HUDEP-2 (cell line): ENCODE results near the gene TTC34.

Experiments used
- DNase-seq, 76 experiments: peaks; one replicate each; lab custom pipeline; 2025; ENCODE audit not compliant: unreplicated experiment in 76 of 76; lab: John Stamatoyannopoulos, UW

Gene TTC34

DNA sequence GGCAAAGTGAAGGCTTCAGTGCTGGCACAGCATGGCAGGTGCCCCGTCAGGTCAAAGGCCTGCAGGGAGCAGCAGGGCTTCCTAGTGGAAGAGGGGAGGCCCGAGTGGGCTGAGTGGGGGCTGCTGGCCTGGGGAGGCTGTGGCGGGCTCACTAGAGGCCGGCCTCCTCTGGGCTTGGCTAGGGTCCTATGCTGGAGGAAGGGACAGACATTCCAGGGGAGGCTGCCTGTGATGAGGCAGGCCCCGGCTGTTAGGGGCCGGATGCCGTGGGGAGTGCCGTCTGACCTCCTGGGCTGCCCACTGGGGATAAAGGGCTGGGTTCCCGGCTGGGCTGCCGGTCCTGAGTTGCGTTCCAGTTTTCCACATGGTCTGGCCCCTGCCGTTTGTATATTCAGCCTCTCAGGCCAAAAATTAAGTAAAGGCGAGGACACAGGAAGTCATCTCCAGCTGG lies 193.8 kb downstream of the TTC34 start:
- DNase-seq = no peak

DNA sequence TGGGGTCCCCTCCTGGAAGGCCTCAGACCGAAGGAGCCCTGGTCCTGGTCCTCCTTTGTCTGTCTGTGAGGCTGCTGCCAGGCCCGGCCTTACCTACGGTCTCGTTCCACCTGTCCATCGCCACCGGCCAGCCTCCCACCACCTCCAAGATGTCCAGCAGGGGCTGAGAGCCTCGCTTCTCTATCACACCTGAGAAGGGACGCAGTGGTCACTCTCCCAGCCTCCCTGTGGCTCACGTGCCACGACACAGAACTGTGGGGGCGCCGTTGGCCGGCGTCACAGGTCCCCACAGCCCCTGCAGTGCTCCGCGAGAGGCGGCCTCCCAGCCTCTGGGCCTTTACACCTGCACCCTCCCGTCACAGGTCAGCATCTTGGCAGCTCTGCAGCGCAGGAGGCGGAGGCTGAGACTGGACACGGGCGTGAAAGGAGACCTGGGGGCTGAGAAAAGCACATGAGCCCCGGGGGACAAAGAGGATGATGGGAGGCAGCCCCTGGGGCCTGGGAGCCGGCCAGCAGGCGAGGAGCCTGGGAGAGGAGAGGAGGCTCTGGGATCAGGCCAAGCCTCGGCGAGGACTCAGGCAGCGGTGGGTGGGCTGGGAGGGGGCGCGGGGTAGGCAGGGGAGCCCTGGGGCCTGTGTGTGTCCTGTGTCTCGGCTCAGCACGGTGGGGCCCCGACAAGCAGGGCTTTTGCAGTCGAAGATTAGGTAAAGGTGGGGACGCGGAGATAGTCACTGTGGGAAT lies 194.4 kb downstream of the TTC34 start:
- no peak for DNase-seq

DNA sequence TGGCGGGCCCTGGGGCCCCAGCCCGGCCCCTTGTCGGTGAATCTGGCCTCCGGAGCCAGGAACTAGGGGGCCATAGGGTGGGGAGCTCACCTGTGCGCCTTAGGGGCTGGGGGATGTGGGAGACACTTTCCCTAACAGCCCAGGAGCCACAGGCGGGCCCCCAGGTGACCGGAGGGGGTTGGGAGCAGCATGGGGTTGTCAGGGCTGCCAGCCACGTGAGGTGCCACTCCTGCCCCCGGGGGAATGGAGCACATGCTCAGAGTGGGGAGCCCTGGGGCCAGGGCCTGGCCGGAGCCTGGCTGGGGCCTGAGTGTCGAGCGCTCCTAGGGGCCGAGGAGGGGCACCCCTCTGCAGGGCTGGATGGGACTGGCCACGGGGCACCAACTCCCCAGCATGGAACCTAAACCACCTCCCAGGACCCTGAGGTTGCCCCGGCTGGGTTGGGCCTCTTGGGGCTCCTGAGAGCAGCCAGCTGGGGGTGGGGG lies 195.1 kb downstream of the TTC34 start:
- DNase-seq = no peak

DNA sequence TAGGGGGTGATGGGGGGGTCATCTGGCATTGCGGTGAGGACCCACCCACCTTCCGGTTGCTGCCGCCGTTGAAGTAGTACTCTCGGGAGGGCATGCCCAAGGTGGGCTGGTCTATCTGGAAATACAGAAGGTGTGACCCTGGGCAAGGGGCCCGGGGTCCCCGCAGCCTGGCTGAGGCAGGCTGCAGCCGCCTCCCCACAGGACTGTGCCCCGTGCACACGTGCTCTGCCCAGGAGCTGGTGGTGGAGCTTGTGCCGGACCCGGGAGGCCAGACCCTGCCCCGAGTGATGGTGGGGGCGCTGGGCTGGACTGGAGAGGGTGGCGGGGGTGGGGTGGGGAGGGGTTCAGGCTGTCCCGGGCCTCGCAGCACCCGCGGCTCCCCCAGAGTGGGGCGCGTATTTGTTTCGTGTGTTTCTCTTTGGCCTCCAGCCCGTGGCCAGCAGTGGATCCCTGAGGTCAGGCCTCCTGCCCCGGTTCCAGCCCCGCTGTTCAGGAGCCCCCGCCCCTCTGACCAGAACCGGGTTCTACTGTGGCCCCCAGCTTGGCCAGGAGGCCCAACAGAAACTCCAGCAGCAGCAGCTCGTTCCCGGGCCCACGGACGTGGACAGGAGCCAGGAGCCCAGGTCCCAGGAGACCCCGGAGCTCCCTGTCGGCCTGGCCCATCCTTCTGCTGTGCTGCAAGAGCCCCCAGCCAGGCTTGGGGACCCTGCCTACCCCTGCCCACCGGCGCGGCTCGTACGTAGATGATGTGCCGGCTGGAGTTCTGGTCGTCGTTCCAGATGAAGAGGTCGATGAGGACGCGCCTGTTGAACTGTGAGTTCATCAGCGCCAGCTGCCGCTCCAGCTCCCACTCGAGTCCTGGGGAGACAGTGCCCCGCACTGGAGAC lies 195.7 kb downstream of the TTC34 start:
- no peak for DNase-seq

DNA sequence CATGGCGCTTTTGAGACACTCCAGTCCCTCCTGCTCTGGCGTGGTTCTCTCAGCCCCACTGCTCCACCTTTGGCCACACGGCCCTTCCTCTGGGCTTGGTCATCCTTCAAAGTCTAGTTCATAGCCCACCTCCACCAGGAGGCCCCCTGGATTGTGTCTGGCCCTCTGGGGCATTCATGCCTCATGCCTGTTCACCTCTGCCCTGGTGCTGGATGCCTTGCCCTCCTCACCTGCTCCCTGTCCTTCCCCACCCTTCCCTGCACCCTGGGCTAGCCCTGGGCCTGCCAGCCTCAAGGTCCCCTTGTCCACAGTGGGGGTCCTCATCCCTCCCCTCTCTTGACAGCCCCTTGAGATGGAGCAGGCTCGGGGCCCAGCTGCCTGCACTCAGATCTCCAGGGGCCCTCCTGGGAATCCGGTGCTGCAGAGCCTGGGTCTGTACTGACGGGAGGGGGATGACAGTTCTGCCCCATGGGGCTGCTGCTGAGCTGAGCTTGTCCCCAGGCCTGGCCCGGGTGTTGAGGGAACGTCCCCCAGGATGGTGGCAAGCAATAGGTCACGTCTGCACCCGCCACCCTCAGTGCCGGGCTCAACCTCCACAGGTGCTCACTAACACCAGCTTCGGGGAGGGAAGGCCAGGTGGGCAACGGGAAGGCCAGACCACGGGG lies 196.5 kb downstream of the TTC34 start:
- no peak for DNase-seq

DNA sequence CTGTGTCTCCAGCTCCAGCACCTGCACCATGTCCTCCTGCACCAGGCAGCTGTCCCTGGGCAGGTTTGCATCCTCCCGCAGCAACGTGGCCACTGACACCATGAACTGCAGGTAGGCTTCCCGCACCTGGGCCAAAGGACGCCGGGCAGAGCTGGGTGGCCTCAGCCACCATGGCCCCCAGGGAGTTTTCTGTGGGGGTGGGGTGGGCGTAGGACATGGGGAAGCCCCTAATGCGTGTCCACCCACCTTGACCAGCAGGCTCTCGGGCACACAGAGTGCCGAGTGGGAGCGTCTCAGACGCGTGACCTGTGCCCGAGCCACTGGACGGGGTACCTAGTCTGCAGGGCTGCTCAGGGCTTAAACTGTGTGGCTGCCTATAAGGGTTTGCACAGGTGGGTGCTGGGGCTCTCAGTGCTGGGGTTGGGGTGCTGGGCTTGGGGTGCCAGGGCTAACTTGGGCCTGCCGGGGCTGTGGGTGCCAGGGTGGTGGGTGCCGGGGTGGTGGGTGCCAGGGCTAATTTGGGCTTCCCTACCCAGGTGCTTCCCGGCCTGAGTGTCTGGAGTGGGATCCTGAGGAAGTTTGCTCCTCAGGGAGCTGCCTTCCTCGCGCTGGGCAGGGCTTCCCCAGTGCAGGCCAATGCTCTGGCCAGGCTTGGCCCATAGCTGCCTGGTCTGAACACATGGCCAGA lies 197.2 kb downstream of the TTC34 start:
- DNase-seq = no peak

DNA sequence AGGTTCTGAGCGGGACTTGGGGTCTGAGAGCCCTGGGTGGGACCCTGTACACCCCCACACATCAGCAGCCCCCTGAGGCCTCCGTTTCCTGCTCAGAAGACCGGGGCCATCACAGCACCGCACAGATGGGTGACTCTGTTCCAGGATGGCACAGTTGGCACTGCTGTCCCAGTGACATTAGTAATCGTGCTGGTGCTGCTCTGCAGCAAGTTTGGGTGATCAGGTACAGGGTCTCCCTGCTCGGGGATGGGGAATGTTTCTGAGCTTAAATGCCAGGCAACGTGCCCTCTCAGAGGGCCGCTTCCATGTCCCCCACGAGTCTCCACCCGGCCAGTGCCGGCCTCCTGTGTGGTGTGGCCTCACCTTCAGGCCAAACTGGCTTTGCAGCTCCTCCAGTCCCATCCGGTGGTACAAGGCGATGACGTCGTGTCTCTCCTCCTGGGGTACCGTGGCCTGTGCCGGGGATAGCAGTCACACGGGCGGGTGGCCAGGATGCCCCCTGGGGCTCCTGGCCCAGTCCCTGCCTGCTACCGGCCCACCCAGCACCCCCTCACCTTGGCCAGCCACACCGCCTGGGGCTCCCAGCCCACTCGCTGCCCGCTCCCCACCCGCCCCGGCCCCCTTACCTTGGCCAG lies 197.9 kb downstream of the TTC34 start:
- no peak for DNase-seq

DNA sequence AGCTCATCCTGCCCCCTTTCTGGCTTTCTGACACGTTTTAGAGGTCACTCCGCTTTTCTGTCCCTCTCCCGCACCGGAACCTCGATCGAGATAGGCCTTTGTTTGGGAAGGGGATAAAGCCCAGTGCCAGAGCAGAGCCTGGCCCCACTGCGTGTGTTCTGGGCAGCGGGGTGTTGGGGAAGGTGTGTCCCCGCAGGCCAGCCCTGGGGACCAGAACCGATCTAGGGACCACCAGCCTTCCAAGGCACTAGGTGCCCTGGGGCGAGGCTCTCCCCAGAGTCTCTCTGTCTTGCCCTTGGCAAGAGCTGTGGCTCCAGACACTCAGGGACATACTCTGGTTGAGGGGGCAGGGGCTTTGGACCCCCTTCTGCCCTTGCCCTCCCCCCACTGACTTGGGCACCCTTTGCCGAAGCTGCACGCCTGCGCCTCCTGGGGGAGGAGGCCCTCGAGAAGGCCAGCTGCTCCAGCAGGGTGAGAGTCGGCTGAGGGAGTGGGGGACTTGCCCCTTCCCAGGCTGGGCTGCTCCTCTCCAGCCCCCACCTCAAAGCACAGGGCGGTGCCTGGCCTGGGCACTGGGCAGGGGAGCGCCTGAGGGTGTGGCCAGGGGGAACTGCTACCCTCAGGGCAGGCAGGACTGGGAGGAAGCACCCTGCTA lies 198.5 kb downstream of the TTC34 start:
- DNase-seq = no peak

DNA sequence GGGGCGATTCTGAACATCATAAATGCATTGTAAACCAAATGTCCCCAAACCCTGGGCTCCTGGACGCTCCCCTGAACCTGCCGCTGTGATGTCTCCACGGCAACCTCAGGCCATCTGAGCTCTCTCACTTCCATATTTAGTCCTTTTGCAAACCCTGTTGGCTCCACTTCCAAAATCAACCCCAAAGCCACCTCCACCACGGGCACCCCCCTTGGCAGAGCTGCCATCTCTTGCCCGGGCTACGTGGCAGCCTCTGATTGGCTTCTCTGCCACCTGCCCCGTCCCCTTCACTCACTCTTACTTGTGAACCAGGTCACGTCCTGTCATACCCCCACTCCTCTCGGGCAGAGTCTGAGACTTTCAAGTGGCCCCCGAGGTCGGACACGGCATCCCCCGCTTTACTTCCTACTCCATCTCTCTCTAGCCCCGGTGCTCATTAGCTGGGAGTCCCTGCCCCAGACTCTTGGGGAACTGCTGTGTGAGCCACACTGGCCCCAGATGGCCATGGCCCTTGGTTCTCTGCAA lies 199.1 kb downstream of the TTC34 start:
- no peak for DNase-seq

DNA sequence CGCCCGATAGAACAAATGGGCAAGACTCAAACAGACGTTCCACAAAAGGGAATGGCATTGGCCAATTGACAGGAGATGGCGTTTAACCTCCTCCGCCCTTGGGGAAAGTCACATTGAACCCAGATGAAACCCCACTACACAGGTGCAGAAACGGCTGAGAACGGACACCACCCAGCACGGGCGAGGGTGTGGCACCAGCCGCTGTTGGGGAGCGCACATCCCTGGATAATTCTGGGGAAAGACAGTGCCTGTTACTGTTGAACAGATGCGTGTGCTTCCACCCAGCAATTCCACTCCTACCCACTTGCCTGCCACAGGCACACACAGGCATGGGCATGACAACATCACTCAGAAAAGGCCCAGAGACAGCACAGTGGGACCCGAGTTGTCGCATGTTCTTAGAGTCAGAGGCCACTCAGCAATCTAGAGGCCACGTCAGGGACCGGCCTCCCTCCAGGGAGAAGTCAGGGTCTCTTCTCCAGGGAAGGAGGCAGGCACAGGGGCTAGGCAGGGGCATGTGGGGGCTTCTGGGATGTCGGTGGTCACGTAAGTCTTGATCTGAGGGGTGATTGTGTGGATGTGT lies 199.7 kb downstream of the TTC34 start:
- no peak for DNase-seq

DNA sequence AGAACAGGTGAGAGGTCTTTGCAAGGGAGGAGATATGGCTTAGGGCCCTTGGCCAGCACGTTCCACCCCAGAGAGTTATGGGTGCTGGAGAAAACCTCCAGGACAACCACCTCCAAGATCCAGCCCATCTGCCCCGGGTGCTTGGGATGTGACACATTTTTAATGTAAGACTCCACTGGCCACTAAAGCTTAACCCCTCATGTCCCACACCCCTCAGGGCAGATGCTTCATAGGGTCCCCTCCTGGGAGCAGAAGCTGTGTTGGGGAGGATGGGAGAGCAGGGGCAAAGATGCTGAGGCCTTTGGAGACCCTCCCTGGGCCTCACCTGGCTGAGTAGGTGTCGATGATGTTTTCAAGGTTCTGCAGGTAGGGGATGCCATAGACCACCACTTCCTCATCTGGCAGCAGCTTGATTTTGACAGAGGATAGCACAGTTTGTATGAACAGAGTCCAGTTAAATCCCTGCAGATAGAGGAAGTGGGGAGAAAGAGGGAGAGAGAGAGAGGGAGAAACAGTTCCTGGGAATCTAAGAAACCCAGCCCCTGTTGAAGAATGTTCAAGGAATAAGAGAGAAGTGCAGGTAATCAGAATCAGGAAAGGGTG lies 203.1 kb downstream of the TTC34 start:
- no peak for DNase-seq

DNA sequence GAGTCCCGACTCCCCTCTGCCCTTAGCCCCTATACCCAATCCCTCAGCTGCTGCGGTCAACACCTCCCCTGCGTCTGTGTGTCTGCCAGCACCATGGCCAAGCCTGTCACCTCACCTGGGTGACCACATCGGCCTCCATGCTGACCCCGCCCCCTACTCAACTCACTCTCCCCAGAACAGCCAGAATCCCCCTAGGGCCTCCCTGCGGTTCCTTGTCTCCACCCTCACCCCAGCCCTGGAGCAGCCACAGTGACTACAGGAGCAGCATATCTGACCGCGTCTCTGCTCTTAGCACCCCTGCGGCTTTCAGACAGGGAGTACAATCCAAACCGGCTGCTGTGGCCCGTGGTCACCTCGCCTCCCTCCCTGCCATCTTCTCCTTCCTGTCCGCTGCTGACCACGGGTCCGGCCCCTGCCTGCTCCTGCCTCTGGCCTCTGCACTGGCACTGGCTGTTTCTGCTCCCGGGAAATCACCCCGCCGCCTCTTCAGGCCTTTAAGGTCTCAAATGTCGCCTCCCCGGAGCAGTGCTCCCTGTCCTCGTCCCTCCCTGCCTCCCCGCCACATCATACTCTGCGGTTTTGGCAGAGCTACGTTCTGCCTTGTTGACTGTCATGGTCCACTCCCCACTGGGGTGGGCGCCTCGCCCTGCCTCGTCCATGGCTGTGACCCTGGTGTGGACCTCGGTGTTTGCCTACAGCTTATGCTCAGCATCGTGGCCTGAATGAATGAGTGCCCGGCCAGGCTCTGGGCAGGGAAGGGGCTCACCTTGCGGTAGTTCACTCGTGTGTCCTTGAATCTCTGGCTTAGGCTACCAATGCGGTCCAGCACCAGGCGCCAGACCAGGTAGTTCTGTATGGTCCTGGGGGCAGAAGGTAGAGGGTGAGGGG lies 203.8 kb downstream of the TTC34 start:
- DNase-seq = no peak

DNA sequence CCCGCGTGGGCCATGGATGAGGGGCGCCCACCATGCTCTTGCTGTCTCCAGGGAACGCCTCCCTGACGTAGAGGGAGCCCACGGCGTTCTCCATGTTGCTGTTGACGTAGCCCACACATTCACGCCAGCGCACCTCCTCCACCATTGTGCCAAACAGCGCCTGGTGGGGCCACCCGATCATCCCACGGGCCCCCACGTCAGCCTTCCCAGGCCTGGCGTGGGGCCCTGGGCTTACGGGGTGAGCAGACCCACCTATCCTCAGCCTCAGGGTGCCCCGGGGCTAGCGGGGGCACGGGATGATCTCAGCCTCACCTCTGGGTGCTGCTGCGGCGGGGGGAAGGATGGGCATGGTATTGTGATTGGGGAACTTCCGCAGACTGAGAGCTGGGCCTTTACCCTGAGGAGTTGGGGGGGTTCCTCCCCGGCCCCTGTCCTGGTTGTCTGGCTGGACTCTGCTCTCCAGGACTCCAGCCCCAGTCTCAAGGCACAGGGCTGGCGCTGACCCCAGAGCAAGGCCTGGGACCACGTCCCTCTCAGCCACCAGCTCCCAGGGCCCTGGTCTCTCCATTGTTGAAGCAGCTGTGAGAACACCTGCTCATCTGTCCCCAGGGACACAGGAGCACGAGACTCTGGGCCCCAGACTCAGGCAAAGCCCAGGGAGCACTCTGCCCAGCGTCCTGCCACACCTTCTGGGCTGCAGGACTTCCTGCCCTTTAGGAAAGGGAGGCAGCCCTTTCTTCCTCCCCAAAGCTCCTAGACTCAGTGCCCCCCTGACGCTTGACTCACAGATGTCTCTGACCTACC lies 204.8 kb downstream of the TTC34 start:
- no peak for DNase-seq

DNA sequence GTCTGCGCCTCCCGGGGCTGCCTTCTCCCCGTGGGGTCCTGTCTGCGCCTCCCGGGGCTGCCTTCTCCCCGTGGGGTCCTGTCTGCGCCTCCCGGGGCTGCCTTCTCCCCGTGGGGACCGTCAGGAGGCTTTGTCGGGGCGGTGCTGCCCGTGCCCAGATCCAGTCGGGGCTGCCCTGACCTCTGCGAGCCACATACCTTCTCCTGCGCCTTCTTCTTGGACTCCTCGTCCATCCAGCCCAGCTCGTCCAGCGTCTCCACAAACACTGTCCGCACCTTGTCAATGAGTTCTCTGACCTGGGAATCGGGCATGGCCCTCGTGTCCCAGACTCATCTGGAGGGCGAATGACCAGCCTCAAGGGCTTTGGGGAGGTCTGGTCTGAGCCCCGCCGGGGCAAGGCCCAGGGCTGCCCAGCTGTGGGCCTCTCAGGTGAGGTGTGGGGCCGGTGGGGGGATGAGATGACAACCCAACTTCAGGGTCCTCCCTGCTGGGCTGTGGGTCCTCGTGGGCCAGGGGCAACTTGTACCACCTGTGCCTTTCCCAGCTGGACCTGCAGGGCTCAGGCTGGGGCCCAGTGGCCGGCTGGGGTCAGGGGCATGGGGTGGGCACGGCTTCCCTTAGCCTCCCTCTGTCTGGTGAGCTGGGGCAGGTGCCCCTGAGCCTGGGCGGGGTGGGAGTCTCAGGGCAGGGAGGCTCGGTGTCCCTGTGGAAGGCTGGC lies 205.5 kb downstream of the TTC34 start:
- DNase-seq = no peak

DNA sequence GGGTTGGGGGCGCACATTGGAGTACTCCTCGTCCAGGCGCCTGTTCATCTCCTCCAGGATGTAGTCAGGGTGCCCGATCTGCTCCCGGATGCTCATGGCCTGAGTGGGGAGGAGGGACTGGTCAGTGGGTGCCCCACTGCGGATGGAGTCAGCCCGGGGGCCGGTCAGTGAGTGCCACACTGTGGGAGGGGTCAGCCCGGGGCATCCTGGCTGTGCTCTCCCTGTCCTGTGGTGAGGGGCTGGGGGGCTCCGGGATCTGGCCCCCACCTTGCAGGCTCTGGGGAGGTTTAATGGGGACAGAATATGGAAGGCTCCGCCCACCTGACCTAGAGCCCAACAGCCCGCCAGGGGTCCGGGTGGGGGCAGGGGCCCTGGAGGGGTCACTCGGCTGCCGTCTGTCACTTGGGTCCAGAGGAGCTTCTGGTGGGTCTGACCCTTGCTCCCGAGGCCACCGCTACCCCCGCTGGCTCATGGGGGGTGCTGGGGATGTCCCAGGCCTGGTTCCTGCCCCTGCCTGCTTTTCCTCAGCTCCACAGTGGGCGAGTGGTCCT lies 206.2 kb downstream of the TTC34 start:
- no peak for DNase-seq

DNA sequence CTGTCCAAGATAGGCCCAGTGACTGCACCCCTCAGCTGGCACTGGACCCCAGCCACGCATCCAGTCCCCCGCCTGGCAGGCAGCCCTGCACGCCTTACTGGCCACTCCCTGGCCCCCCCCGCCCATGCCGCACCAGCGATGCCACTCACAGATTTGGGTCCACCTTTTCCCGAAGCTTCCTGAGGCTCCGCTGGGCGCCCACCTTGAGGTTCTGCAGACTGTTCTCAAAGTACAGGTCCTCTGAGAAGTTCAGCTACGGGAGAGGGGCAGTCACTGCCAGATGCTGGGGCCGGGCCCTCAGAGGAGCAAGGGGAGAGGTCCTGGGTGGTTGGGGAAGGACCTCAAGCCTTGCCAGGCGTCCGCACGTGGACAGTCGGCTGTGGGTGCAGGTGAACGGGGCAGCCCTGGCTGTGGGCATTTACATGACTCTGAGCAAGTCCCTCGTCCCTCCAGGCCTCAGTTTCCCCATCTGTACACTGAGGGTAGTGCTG lies 206.8 kb downstream of the TTC34 start:
- no peak for DNase-seq
